ENCODE data around the gene CYTIP. TPM values are rescaled to one million over a fixed set of nuclear protein-coding genes. Genes with fewer than 3 reads are reported as not detected.

Gene CYTIP
- total RNA-seq, 1 experiment from 2014 or later: 97.7 TPM

GRCh38 chr2:157427922-157428303 is 16.0 kb downstream of the CYTIP start:
- peaks cover 36% of the 10 kb centered on the region for H3K79me2 ChIP-seq (ENCODE audit: low read length)
- no peak overlapping the region for H3K4me3 ChIP-seq (ENCODE audit: low read length)
- H3K4me1 ChIP-seq (ENCODE audit: low read length): peaks cover 10% of the 10 kb centered on the region; the same call in 1 of the 2 replicates
- H3K27ac ChIP-seq (ENCODE audit: low read length): no peak overlapping the region
- H3K36me3 ChIP-seq (ENCODE audit: insufficient read depth, low read length): peaks cover 83% of the 10 kb centered on the region
- no peaks in the 10 kb centered on the region for H3K9me2 ChIP-seq (replicated peaks; ENCODE audit: insufficient read depth, low read length)
- H2AFZ ChIP-seq (ENCODE audit: low read length): no peak overlapping the region
- peaks cover 6% of the 10 kb centered on the region; the same call in 1 of the 2 replicates for H3K9me3 ChIP-seq (ENCODE audit: low read length)
- H3K4me2 ChIP-seq (ENCODE audit: low read depth, low read length, poor library complexity, severe bottlenecking): no peak overlapping the region
- H4K20me1 ChIP-seq (ENCODE audit: insufficient read depth, low read depth, low read length): no peaks in the 10 kb centered on the region
- no peak overlapping the region for H3K9ac ChIP-seq (ENCODE audit: low read length)
- DNase-seq: no peak
- H3K27me3 ChIP-seq (ENCODE audit: low read length): no peaks in the 10 kb centered on the region

- H2AFZ ChIP-seq (ENCODE audit: low read length): no peak overlapping the region
- H3K27me3 ChIP-seq (ENCODE audit: low read length): no peaks in the 10 kb centered on the region
- no peak overlapping the region for H3K9ac ChIP-seq (ENCODE audit: low read length)
- no peak overlapping the region for H3K4me3 ChIP-seq (ENCODE audit: low read length)
- no peak overlapping the region for H3K27ac ChIP-seq (ENCODE audit: low read length)
- peaks cover 30% of the 10 kb centered on the region for H3K79me2 ChIP-seq (ENCODE audit: low read length)
- H3K4me1 ChIP-seq (ENCODE audit: low read length): peaks cover 4% of the 10 kb centered on the region; the same call in 1 of the 2 replicates
- no peak for DNase-seq
- no peaks in the 10 kb centered on the region for H3K9me2 ChIP-seq (replicated peaks; ENCODE audit: insufficient read depth, low read length)
- peaks cover 6% of the 10 kb centered on the region; the same call in 1 of the 2 replicates for H3K9me3 ChIP-seq (ENCODE audit: low read length)
- H4K20me1 ChIP-seq (ENCODE audit: insufficient read depth, low read depth, low read length): no peaks in the 10 kb centered on the region
- peaks cover 80% of the 10 kb centered on the region for H3K36me3 ChIP-seq (ENCODE audit: insufficient read depth, low read length)
- no peak overlapping the region for H3K4me2 ChIP-seq (ENCODE audit: low read depth, low read length, poor library complexity, severe bottlenecking)
Observed at GRCh38 chr2:157427003-157427921, 16.6 kb downstream of the CYTIP start.

- H3K4me3 ChIP-seq (ENCODE audit: low read length): no peak overlapping the region
- H4K20me1 ChIP-seq (ENCODE audit: insufficient read depth, low read depth, low read length): no peaks in the 10 kb centered on the region
- peaks cover 6% of the 10 kb centered on the region; the same call in 1 of the 2 replicates for H3K9me3 ChIP-seq (ENCODE audit: low read length)
- no peaks in the 10 kb centered on the region for H3K4me1 ChIP-seq (ENCODE audit: low read length)
- no peak for DNase-seq
- no peak overlapping the region for H3K27ac ChIP-seq (ENCODE audit: low read length)
- H3K9ac ChIP-seq (ENCODE audit: low read length): no peak overlapping the region
- no peaks in the 10 kb centered on the region for H3K9me2 ChIP-seq (replicated peaks; ENCODE audit: insufficient read depth, low read length)
- no peaks in the 10 kb centered on the region for H3K27me3 ChIP-seq (ENCODE audit: low read length)
- no peak overlapping the region for H3K4me2 ChIP-seq (ENCODE audit: low read depth, low read length, poor library complexity, severe bottlenecking)
- no peak overlapping the region for H2AFZ ChIP-seq (ENCODE audit: low read length)
- peaks cover 80% of the 10 kb centered on the region for H3K36me3 ChIP-seq (ENCODE audit: insufficient read depth, low read length)
- peaks cover 23% of the 10 kb centered on the region; the same call in 1 of the 2 replicates for H3K79me2 ChIP-seq (ENCODE audit: low read length)
Observed at GRCh38 chr2:157426477-157426994, 17.4 kb downstream of the CYTIP start.

- Histone ChIP-seq H3K9me2 (replicated peaks; ENCODE audit: insufficient read depth, low read length) (no peaks in the 10 kb centered on the region), H3K36me3 (ENCODE audit: insufficient read depth, low read length) (peaks cover 74% of the 10 kb centered on the region), H3K9ac (ENCODE audit: low read length) (no peak overlapping the region), H2AFZ (ENCODE audit: low read length) (no peak overlapping the region), H3K4me2 (ENCODE audit: low read depth, low read length, poor library complexity, severe bottlenecking) (no peak overlapping the region), H3K4me3 (ENCODE audit: low read length) (no peak overlapping the region), H3K9me3 (ENCODE audit: low read length) (peaks cover 6% of the 10 kb centered on the region; the same call in 1 of the 2 replicates), H3K27me3 (ENCODE audit: low read length) (no peaks in the 10 kb centered on the region), H3K79me2 (ENCODE audit: low read length) (peaks cover 14% of the 10 kb centered on the region; the same call in 1 of the 2 replicates), H4K20me1 (ENCODE audit: insufficient read depth, low read depth, low read length) (no peaks in the 10 kb centered on the region), H3K4me1 (ENCODE audit: low read length) (no peaks in the 10 kb centered on the region), H3K27ac (ENCODE audit: low read length) (no peak overlapping the region)
- no peak for DNase-seq
Observed at GRCh38 chr2:157424374-157424773, 19.5 kb downstream of the CYTIP start.

GRCh38 chr2:157421964-157422363 is 21.9 kb downstream of the CYTIP start:
- H2AFZ ChIP-seq (ENCODE audit: low read length): no peak overlapping the region
- no peak overlapping the region for H3K27ac ChIP-seq (ENCODE audit: low read length)
- no peaks in the 10 kb centered on the region for H3K27me3 ChIP-seq (ENCODE audit: low read length)
- no peaks in the 10 kb centered on the region for H3K4me1 ChIP-seq (ENCODE audit: low read length)
- H3K4me3 ChIP-seq (ENCODE audit: low read length): no peak overlapping the region
- H3K9ac ChIP-seq (ENCODE audit: low read length): no peak overlapping the region
- H3K36me3 ChIP-seq (ENCODE audit: insufficient read depth, low read length): peaks cover 65% of the 10 kb centered on the region
- H3K4me2 ChIP-seq (ENCODE audit: low read depth, low read length, poor library complexity, severe bottlenecking): no peak overlapping the region
- peaks cover 6% of the 10 kb centered on the region; the same call in 1 of the 2 replicates for H3K9me3 ChIP-seq (ENCODE audit: low read length)
- H3K79me2 ChIP-seq (ENCODE audit: low read length): peaks cover 14% of the 10 kb centered on the region; the same call in 1 of the 2 replicates
- no peaks in the 10 kb centered on the region for H4K20me1 ChIP-seq (ENCODE audit: insufficient read depth, low read depth, low read length)
- DNase-seq: no peak
- no peaks in the 10 kb centered on the region for H3K9me2 ChIP-seq (replicated peaks; ENCODE audit: insufficient read depth, low read length)

- no peak overlapping the region for H3K27ac ChIP-seq (ENCODE audit: low read length)
- no peaks in the 10 kb centered on the region for H3K27me3 ChIP-seq (ENCODE audit: low read length)
- peaks cover 11% of the 10 kb centered on the region; the same call in 1 of the 2 replicates for H3K79me2 ChIP-seq (ENCODE audit: low read length)
- no peak overlapping the region for H3K9ac ChIP-seq (ENCODE audit: low read length)
- H3K4me2 ChIP-seq (ENCODE audit: low read depth, low read length, poor library complexity, severe bottlenecking): no peak overlapping the region
- peaks cover under 1% of the 10 kb centered on the region; the same call in 1 of the 2 replicates for H3K9me3 ChIP-seq (ENCODE audit: low read length)
- H4K20me1 ChIP-seq (ENCODE audit: insufficient read depth, low read depth, low read length): no peaks in the 10 kb centered on the region
- DNase-seq: no peak
- no peak overlapping the region for H2AFZ ChIP-seq (ENCODE audit: low read length)
- peaks cover 65% of the 10 kb centered on the region for H3K36me3 ChIP-seq (ENCODE audit: insufficient read depth, low read length)
- no peaks in the 10 kb centered on the region for H3K4me1 ChIP-seq (ENCODE audit: low read length)
- no peaks in the 10 kb centered on the region for H3K9me2 ChIP-seq (replicated peaks; ENCODE audit: insufficient read depth, low read length)
- no peak overlapping the region for H3K4me3 ChIP-seq (ENCODE audit: low read length)
Observed at GRCh38 chr2:157421331-157421944, 22.5 kb downstream of the CYTIP start.

GRCh38 chr2:157420771-157421323 is 23.0 kb downstream of the CYTIP start:
- Histone ChIP-seq H3K9me2 (replicated peaks; ENCODE audit: insufficient read depth, low read length) (no peaks in the 10 kb centered on the region), H3K27ac (ENCODE audit: low read length) (no peak overlapping the region), H3K9ac (ENCODE audit: low read length) (no peak overlapping the region), H3K4me1 (ENCODE audit: low read length) (no peaks in the 10 kb centered on the region), H3K9me3 (ENCODE audit: low read length) (no peaks in the 10 kb centered on the region), H3K4me2 (ENCODE audit: low read depth, low read length, poor library complexity, severe bottlenecking) (no peak overlapping the region), H3K27me3 (ENCODE audit: low read length) (no peaks in the 10 kb centered on the region), H2AFZ (ENCODE audit: low read length) (no peak overlapping the region), H3K79me2 (ENCODE audit: low read length) (peaks cover 10% of the 10 kb centered on the region; the same call in 1 of the 2 replicates), H4K20me1 (ENCODE audit: insufficient read depth, low read depth, low read length) (no peaks in the 10 kb centered on the region), H3K4me3 (ENCODE audit: low read length) (no peak overlapping the region), H3K36me3 (ENCODE audit: insufficient read depth, low read length) (peaks cover 64% of the 10 kb centered on the region)
- no peak for DNase-seq
